ENCODE results near the gene PGBD2. TPM values are rescaled to one million over a fixed set of nuclear protein-coding genes. Genes with fewer than 3 reads are reported as not detected.

Gene PGBD2
- total and polyA plus RNA-seq, 10 of the 15 experiments (the other 5 are each of a cell fraction or from before 2014, with no cell fraction given), result 4.0 to 10.3 (median 4.5) TPM

DNA sequence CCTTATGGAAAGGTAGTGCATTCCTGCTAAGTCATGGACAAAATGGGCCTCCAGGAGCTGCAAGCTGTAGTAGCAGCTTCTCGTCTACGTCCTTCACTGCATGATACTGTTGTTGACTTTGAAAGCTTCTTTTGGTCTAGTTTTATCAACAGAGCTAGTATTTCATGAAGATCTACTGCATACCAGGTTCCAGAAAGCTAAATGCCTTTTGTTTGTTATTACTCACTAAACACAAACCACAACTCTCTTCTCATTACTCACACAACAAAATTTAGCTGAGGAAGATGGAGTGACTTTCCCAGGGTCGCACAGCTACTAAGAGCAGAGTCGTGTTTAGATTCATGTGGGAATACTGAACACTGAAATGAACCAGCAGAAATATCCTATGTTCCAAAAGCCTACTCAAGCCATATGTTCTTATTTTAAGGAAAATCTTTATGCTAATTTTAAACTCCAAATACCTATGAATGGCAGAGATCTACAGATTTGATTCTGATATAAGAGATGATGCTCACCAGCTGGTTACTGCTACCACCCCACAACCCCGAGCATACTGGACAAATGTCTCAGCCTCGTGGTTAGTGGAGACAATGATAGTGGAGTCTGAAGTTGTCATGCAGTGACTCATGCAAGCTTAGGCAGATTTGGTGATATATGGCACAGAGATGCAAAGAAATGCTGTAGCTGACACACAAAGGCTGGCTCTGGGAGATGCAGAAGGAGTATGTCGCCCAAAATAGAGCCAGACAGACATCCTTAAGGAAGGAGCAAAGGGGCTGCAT lies 20.6 kb downstream of the PGBD2 start:
- no peaks in the 10 kb centered on the region for H3K9me3 ChIP-seq (replicated peaks; ENCODE audit: control insufficient read depth, insufficient read depth, low read length)
- H3K27ac ChIP-seq (ENCODE audit: control insufficient read depth, insufficient read depth), result no peak overlapping the region
- H3K4me2 ChIP-seq (ENCODE audit: control insufficient read depth, insufficient read depth), result no peak overlapping the region
- POLR2A ChIA-PET, result no interaction called here
- H2AFZ ChIP-seq (ENCODE audit: control insufficient read depth, low read depth, low read length), result no peak overlapping the region
- BruUV-seq (replicated peaks), result no TSS peak
- WGBS (ENCODE audit: insufficient coverage, insufficient replicate concordance, low lambda C conversion rate, missing lambda C conversion rate), result 36% methylated on average over 7 of the region's 7 CpGs
- ATAC-seq (no peak), FAIRE-seq (no peak), DNase-seq (ENCODE audit: low read depth, low spot score) (no peak)
- H4K20me1 ChIP-seq (ENCODE audit: control insufficient read depth, insufficient read depth), result no peaks in the 10 kb centered on the region
- no peaks in the 10 kb centered on the region for H3K27me3 ChIP-seq (replicated peaks in 1 of 2; ENCODE audit: control insufficient read depth in 2 of 2, insufficient read depth in 2 of 2, low read length in 1 of 2)
- CTCF ChIA-PET, result interaction anchor here (0.7 to 1.6 kb wide), 8 partner anchors 12 to 229 kb away, joined by 3 to 10 read pairs (median 4); partner anchors contain the start of gene ZNF692
- TF ChIP-seq RUNX3 (IDR thresholded peaks at IDR 0.05; ENCODE audit: low read length) (peak; percentile 54; the same call in 1 of the 2 replicates), MTA2 (IDR thresholded peaks at IDR 0.05; ENCODE audit: low read depth) (no peak), BCL11A (IDR thresholded peaks at IDR 0.05; ENCODE audit: low read depth, low read length) (no peak), WRNIP1 (IDR thresholded peaks at IDR 0.05; ENCODE audit: borderline replicate concordance, low read depth, low read length) (no peak), NFIC (IDR thresholded peaks at IDR 0.05; ENCODE audit: low read depth, low read length) (no peak), PML (IDR thresholded peaks at IDR 0.05; ENCODE audit: low read length) (no peak), NR2C1 (IDR thresholded peaks at IDR 0.05) (no peak), ZBTB4 (CRISPR knock-in tag; IDR thresholded peaks at IDR 0.05) (no peak), NKRF (conservative IDR thresholded peaks at IDR 0.05) (no peak), CHD4 (IDR thresholded peaks at IDR 0.05) (no peak), ATF2 (IDR thresholded peaks at IDR 0.05; ENCODE audit: low read length) (no peak), JUNB (IDR thresholded peaks at IDR 0.05) (peak; percentile 27; the same call in 1 of the 2 replicates), CBX5 (IDR thresholded peaks at IDR 0.05; ENCODE audit: low read depth) (no peak), BACH1 (IDR thresholded peaks at IDR 0.05; ENCODE audit: borderline replicate concordance) (no peak)
- TF ChIP-seq, protein P1, sequence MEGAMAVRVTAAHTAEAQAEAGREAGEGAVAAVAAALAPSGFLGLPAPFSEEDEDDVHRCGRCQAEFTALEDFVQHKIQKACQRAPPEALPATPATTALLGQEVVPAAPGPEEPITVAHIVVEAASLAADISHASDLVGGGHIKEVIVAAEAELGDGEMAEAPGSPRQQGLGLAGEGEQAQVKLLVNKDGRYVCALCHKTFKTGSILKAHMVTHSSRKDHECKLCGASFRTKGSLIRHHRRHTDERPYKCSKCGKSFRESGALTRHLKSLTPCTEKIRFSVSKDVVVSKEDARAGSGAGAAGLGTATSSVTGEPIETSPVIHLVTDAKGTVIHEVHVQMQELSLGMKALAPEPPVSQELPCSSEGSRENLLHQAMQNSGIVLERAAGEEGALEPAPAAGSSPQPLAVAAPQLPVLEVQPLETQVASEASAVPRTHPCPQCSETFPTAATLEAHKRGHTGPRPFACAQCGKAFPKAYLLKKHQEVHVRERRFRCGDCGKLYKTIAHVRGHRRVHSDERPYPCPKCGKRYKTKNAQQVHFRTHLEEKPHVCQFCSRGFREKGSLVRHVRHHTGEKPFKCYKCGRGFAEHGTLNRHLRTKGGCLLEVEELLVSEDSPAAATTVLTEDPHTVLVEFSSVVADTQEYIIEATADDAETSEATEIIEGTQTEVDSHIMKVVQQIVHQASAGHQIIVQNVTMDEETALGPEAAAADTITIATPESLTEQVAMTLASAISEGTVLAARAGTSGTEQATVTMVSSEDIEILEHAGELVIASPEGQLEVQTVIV (IDR thresholded peaks at IDR 0.05; ENCODE audit: borderline replicate concordance, partially characterized antibody), result no peak
- in situ Hi-C loops (cut with MboI) (no loop called here), intact Hi-C loops (cut with micrococcal nuclease; ENCODE audit: unreplicated experiment) (no loop called here)
- H3K36me3 ChIP-seq (ENCODE audit: control insufficient read depth in 2 of 2, insufficient read depth in 2 of 2, low read length in 1 of 2), result no peaks in the 10 kb centered on the region
- no peaks in the 10 kb centered on the region for H3K79me2 ChIP-seq (ENCODE audit: control insufficient read depth, insufficient read depth, low read length)
- RAD21 ChIA-PET (ENCODE audit: unreplicated experiment), result interaction anchor here (1.3 to 1.8 kb wide), 2 partner anchors 89 to 683 kb away, joined by 4 to 6 read pairs; no protein-coding TSS in a partner anchor
- H3K4me3 ChIP-seq, result no peak overlapping the region
- SMC1A ChIA-PET (ENCODE audit: uncharacterized antibody, unreplicated experiment), result interaction anchor here (1.0 to 3.8 kb wide), 5 partner anchors 17 to 230 kb away, joined by 3 to 16 read pairs (median 5); no protein-coding TSS in a partner anchor
- H3K9ac ChIP-seq (ENCODE audit: control insufficient read depth, insufficient read depth, low read length), result no peak overlapping the region
- H3K4me1 ChIP-seq (ENCODE audit: control insufficient read depth, insufficient read depth, low read length), result peaks cover 24% of the 10 kb centered on the region
